ENCODE measurements around the gene NAGPA.

The NAGPA gene

DNA sequence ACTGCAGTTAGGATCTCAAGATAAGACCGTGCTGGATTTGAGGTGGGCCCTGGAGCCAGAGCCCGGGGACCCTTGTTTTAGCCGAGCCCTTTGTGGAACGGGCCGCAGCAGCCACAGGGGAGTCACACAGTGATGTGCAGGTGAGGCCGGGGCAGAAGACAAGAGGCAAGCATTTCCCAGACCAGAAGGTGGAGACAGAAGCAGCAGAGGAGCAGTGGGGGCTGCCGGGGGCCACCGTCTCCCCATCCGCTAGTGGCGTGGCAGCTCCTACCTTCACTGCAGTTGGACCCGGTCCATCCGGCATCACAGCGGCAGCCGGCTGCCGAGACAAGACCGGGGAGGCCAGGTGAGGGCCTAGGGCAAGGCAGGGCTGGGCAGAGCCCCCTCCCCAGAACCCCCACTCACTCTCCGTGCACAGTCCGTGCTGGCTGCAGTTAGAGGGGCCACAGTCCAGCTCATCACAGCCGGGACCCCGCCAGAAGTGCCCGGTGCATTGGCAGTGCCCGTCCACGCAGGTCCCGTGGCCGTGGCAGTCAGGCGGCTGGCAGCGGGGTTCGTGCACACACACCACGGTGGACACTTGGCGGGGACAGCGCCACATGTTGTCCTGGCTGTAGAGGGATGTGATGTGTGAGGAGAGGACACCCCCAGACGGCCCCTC is 6.0 kb downstream of the NAGPA start:
- no peak for DNase-seq (ENCODE audit: low read depth)

DNA sequence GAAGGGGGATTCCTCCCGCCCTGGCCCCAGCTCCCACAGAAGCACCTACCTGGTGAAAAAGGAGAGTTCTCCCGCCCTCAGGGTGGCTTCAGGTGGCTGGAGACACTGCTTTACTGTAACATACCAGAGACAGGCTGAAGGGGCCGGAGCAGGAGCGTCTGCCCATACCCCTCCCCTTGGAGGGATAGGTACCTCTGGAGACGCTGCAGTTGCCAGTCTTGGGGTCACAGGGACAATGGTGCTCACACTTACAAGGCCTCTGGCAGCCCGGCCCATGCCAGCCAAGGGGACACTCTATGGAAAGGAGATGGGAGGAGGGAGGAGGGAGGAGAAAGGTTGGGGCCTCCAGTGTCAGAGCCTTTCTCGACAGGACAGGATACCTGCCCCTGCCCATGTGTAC is 6.6 kb downstream of the NAGPA start:
- no peak for DNase-seq (ENCODE audit: low read depth)

DNA sequence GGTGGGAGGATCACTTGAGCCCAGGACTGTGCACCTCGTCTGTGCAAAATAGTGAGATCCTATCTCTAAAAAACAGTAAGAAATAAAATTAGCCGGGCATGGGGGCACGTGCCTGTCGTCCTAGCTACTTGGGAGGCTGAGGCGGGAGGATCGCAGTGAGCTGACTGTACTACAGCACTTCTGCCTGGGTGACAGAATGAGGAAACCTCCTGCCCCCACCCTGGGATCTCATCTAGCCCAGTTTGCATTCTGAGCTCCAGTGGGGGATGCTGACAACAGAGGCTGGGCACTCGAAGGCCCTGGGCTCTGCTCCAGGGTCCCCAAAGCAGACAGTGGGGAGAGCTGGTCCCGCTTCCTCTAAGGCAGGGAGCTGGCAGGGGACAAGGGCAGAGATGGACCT is 7.1 kb downstream of the NAGPA start:
- no peak for DNase-seq (ENCODE audit: low read depth)

DNA sequence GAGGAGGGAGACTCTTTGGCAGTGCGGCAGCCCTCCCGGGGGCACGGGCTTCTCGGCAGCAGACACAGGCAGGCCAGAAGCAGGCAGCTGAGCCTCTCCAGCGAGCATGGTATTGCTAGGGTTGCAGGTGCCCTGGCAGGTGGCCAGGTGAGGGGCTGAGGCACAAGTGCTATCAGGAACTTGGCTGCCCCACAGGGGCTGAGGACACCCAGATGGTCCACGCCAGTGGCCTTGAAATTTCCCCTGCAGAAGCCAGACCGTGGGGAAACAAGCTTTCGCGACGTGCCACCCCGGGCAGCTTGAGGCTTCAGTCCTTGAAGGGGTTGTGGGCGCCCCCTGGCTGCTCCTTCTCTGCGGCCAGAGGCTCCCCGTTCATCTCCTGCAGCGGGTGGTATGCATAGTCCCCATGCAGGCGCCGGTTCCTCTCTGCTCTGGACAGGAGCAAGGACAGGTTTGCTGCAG is 8.5 kb downstream of the NAGPA start:
- DNase-seq (ENCODE audit: low read depth) = no peak

DNA sequence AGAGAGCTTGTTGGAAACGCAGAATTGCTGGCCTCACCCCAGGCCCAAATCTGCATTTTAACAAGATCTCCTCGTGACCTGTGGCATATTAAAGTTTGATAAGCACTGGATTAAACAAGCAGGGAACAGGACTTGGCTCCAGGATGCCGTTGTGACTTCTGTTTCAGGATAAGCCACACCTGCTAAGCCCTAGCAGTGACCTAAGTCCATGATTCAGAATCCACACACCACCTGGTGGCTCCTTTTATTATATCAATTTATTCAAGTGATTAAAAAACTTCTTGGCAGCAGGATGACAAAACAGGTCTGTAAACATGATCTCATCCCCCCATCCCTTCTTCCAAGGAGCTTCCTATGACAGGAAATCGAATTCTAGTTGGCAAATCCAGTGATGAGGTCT is 9.1 kb downstream of the NAGPA start:
- no peak for DNase-seq (ENCODE audit: low read depth)

DNA sequence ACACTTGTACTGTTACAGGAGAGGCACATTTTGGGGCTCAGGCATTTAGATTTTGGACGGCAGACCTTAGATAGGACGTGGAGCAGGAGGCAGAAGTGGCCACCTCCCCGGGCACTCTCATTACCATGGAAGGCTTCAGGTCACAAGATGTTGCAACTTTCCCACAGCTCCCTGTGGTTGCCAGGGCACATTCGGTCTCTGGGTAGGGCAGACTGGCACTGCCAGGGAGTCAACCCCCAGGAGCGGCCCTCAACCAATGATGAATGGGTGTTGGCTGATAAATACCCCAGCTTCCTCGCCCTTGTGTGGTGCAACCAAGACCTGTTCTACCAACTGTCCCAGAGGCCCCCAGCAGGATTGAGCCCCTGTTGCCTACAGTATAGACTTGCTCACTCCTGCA is 11.2 kb downstream of the NAGPA start:
- no peak for DNase-seq (ENCODE audit: low read depth)

DNA sequence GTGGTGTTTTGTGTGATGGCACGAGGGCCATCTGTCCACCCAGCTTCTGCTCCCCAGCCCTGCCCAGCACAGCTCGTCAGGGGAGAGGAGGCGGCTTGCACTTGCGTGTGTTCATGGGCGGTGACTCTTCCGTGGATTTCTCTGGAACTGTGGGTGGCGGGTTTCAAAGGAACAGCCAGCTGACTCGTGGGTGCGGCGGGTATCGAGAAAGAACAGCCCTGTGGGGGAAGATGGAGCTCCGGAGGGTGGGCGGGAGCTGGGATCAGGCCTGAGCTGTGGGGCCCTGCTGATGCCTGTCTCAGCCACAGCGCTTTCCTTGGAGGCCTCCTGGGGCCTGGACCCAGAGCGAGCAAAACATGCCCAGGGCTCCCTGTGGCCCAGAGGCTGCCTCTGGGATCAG is 13.2 kb downstream of the NAGPA start:
- no peak for DNase-seq (ENCODE audit: low read depth)

DNA sequence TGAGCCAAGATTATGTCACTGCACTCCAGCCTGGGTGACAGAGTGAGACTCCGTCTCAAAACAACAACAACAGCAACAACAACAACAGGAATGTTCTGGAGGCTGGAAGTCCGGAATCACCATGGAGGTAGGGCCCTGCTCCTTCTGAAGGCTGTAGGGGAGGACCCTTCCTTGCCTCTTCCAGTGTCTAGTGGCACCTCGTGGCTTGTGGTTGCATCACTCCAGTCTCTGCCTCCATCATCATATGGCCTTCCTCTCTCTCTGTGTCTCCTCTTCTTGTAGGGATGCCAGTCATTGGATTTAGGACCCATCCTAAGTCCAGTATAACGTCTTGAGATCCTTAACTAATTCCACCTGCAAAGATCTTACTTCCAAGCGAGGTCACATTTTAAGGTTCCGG is 14.0 kb downstream of the NAGPA start:
- DNase-seq (ENCODE audit: low read depth) = no peak

DNA sequence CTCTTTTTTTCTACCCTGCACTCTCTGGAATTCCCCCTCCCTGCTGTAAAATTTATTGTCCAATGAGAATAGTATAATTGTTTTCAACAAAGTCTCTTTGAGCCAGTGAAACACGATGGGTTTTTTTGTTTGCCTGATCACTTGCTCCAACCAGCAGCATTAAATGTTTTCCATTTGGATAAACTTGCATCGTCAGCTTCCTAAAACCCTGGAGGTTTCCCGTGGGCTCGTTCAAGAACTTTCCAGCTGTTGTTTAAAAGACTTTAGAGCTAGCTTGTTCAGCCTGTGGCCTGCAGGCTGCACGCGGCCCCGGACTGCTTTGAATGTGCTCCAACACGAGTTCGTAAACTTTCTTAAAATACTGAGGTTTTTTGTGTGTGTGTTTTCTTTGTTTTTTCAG is 14.9 kb downstream of the NAGPA start:
- DNase-seq (ENCODE audit: low read depth) = no peak

DNA sequence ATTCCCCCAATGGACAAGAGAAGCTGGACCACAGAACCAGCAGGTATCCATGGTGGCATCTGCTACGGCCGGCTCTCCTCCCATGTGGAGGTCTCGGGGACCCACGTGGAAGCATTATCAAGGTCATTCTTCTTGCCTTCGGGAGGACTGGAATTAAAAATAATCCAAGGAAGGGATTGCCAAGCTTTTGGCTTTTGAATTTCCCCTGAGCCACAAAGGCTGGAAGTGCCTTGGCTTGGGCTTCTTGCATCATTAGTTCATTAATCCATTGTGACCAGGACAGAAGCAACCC is 16.1 kb downstream of the NAGPA start:
- DNase-seq (ENCODE audit: low read depth) = no peak

DNA sequence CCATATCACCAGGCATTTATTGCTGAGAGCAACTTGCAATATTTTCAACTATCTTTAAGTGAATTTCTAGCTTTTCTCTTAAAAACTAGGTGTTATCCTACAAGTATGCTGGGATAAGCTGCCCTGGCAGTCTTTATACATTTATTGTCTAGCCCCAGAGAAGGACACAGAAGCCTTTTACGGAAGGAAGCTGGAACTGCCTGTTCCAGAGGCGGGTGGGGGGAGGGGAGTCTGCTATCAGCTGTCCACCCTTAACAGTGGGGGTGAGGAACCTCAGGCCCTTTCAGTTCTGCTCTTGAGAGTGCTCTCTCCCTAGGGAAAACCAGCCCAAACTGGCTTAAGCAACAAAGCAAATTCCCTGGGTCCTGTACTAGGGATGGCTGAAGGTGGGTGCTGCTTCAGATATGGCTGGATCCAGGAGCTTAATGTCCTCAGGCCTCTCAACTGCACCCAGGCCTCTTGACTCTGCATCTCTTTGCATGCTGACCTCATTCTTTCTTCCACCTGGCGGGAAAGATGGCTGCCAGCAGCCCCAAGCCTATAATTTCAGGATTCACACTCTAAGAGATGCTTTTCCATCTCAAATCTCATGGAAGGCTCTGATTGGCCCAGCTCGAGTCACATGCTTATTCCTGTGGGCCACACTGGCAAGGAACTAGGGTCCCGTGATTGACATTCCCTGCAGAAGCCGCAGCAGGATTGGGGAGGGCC is 16.6 kb downstream of the NAGPA start:
- DNase-seq (ENCODE audit: low read depth) = no peak

DNA sequence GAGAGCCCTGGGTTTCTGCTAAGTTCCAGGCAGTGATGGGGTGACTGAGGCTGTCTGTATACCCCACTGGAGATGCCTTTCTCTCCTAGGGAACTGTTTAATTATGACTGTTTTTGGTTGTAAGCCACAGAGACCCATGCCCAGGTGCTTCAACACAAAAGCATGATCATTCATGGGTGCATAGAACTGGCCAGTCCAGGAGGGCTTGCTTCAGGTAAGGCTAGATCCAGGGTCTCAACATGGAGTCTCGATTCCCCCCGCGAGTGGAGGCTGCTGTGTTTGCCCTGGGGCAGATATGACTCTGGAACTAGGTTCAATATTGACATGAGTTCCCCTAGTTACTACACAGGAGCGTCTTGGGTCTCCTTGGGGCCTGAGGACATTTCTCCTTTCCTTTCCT is 17.8 kb downstream of the NAGPA start:
- no peak for DNase-seq (ENCODE audit: low read depth)

DNA sequence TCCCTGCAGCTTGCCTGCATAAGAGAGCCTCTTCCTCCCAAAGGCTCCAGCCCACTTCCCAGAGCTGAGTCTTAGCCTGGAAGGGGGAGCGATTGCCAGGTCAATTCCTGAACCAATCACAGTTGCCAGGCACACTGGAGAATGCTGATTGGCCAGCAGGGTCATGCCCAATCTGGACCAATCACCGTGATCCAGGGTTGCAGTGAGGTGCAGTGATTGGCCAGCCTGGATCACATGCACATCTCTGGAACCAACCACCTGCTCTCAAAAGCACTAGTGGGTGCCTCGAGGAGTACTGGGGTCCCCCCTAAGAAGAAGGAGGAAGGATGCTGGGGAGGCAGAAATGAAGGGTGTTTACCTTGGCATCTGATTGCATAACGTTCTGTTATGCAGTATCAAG is 18.4 kb downstream of the NAGPA start:
- DNase-seq (ENCODE audit: low read depth) = no peak

DNA sequence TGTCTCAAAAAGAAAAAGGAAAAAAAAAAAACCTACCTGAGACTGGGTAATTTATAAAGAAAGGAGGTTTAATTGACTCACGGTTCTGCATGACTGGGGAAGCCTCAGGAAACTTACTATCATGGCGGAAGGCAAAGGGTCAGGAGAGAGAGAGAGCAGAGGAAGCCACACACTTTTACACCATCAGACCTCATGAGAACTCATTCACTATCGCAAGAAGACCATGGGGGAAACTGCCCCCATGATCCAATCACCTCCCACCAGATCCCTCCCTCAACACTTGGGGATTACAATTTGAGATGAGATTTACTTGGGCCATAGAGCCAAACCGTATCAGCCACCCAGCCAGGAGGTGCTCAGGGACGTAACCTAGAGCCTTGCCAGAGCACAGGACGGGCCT is 20.8 kb downstream of the NAGPA start:
- DNase-seq (ENCODE audit: low read depth) = no peak

DNA sequence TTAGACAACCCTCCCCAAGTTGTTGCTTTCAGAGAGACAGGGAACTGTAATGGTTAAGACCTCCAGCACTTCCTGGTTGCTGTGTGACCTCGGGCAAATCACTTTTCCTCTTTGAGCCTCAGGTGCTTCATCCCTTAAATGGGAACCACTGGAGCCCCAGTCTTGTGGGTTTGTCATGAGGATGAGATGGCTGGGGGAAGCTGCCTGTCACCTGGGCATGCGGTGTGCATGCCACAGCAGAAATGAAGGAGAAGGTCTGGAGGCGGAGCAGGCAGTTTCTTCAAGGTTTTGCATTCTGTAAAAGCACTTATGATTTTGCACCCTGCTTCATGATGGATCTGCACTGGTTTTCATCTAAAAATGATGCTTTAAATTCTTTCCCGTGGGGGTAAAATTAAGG is 22.1 kb downstream of the NAGPA start:
- no peak for DNase-seq (ENCODE audit: low read depth)

DNA sequence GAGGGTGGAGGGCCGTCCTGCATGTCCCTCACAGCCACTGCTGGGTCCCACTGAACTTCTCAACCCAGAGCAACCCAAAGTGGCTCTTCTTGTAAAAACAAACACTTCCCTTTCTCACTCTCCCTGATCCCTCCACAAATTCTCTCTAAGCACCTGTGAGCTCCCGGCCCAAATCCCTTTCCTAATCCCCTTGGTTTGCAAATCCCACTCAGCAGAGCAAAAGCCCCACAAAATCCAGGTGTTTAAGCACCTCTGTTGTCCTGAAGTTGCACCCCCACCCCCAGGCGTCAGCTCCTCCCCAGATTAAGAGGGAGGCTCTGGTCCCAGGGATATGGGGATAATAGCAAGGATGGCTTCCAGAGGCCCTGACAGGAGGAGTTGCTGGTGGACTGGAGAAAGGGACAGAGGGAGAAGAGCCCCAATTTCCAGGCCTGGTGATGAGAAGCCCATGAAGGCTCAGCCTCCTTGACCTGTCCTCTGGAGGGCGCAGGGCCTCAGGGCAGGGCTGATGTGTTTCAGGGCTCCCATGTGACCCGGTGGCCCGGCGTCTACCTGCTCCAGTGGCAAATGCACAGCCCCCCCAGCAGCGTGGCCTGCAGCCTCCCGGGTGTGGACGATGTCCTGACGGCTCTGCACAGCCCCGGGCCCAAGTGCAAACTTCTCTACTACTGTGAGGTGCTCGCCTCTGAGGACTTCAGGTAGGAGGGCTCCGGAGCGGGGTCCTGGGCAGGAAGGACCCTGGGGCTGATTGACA is 23.0 kb downstream of the NAGPA start:
- DNase-seq (ENCODE audit: low read depth) = no peak

DNA sequence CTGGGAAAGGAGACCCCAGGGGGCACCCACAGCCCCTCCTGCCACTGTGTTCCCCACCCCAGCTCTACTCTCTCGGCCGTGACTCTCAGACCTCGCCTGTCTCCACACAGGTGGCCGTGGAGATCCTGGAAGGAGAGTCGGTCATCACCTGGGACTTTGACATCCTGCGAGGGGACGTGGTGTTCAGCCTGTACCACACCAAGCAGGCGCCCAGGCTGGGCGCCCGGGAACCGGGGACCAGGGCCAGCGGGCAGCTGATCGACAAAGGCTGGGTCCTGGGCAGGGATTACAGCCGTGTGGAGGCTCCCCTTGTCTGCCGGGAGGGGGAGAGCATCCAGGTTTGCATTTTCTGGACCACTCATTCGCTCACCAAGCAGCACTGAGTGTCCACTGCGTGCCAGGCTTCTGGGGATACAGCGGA is 25.4 kb downstream of the NAGPA start:
- DNase-seq (ENCODE audit: low read depth) = no peak

DNA sequence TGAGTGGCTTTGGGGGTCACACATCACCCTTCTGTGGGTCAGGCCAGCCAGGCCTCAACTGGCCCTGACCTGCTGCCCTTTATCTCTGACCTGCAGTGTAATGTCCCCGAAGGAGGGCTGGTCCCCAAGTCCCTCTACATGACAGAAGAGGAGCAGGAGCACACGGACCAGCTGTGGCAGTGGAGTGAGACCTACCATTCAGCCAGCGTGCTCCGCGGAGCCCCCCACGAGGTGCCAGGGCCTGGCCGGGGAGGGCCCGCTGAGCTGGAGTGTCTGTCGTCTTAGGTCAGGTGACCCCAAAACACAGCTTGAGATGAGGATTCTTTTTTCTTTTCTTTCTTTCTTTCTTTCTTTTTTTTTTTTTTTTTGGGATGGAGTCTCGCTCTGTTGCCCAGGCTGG is 26.5 kb downstream of the NAGPA start:
- no peak for DNase-seq (ENCODE audit: low read depth)

DNA sequence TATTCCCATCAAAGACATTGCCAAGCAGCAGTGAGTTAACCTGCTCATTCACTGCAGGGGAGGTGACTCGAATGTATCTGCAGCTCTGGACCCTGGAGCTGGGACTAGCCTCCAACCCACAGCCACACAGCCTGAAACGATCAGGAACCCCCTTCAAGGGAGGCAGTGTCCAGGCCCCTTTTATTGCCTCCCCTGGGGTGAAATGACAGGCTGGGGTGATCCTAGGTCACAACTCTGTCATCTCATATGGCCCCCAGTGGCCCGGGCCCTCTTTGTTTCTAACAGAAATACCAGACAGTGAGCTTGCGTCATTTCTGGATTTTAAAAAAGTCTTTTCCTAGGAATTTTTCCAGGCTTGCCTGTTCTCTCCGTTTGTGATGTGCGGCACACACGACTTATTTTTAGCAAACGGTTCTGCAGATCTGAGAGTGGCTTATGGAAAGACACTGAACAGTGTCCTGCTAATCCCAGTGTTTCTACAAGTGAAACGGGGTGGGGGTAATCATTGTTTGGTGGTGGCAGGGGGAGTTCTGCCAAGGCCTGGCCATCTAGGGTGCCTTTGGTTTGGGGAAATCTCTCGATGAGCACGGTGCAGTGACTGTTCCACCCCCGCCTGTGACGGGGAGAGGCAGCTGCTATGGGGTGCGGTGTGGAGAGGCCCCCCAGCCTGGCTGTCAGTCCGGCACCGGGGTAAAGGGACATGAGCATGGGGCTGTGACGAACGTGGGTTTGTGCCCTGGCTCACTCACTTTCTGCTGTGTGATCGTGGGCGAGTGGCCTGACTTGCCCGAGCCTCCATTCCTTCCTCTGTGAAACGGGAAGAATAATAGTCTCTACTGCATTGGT is 27.2 kb downstream of the NAGPA start:
- DNase-seq (ENCODE audit: low read depth) = no peak

DNA sequence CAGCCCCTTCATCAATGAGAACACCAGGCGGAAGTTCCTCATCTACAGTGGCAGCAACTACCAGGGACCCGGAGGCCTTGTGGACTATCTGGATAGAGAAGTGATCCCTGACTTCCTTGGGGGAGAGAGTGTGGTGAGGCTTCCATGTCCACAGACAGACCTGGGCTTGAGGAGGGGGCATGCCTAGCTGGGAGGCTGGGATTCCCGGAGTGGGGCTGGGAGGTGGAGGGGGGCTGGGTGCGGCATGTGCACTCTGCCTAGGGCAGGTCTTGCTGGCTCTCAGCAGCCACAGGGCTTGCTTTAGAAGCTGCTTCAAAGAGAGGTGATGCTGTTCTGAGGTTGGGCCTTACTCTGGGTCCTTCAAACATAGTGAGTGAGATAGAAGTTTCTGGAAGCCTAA is 27.8 kb downstream of the NAGPA start:
- DNase-seq (ENCODE audit: low read depth) = no peak

DNA sequence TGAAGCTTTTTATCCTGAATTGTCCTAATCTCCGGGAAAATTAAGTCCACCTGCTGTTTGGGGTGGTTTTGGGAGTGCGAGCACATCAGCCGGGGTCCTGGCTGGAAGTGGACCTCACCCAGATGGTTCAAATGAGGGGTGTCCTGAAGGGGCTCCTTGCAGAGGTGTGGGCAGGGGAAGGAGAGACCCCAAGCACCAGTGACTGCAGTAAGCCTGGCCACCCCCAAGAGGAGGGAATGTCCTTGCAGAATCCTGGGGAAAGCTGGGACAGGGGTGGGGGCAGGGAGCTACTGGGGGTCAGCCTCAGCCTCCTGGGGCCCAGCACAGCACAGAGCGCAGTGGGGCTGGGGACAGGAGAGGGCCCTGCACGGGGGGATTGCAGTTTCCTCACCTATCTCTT is 29.4 kb downstream of the NAGPA start:
- DNase-seq (ENCODE audit: low read depth) = no peak

DNA sequence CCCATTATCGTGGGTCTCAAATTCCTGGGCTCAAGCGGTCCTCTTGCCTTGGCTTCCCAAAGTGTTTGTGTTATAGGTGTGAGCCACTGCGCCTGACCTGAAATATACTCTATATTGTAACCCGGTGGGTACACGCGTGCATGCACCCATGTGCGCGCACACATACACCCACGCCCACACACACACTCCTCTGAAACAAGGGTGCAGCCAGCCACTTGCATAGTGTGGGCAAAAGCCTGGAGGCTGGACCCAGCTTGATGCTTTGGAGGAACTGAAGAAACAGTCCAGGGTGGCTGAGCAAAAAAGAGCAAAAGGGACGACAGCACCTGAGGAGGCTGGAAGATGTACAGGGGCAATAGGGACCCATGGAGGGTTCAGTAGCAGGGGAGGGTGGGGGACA is 29.9 kb downstream of the NAGPA start:
- no peak for DNase-seq (ENCODE audit: low read depth)

DNA sequence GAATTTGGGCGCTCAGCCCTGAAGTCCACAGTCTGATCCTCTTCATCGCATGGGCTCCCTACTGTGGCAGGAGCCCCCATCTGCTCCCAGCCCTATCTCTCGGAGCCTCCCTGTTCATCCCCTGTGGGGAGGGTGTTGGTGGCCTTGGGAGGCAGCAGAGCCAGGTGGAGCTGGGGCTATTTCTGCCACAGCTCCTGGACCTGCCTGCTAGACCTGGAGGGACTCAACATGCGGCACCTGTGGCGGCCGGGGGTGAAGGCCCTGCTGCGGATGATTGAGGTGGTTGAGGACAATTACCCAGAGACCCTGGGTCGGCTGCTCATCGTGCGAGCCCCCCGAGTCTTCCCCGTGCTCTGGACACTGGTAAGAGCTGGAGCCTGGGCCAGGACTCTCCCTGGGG is 30.5 kb downstream of the NAGPA start:
- no peak for DNase-seq (ENCODE audit: low read depth)

Measured in stimulated activated CD4-positive, alpha-beta T cell treated with anti-CD3 and anti-CD28 coated beads, Interleukin-2, amount 100 ng/mL, for 4 hours (primary cell).